Gastrocnemius medialis (tissue), 4 donors: ENCODE measurements around the gene C12orf56. TPM values are rescaled to one million over a fixed set of nuclear protein-coding genes. Genes with fewer than 3 reads are reported as not detected.

Experiments
- ATAC-seq, 2 donors: fragments of 150-250 bp; one replicate each; pipeline ENCODE4 v1.9.1; 2016
- DNase-seq, 2 donors: peaks; one replicate each; pipeline ENCODE4 v3.0.0-alpha.2; 2019
- H3K27ac ChIP-seq, 4 donors: fragments of 200-600 bp; sonication (generic); 1 replicate in 1 of 4; 2 replicates in 3 of 4; pipeline ENCODE4 v1.5.1; 2016 to 2018; ENCODE audit warnings: mild to moderate bottlenecking in 2 of 4, moderate library complexity in 1 of 4
- H3K27me3 ChIP-seq, 3 donors: fragments of 200-600 bp; sonication (generic) in 2 of 3; 1 replicate in 1 of 3; 2 replicates in 2 of 3; pipeline versions ENCODE4 v1.5.1 to v1.6.0; 2016 to 2019; ENCODE audit warnings: mild to moderate bottlenecking in 1 of 3, moderate library complexity in 1 of 3
- H3K36me3 ChIP-seq, 2 donors: fragments of 200-600 bp; sonication (generic) in 1 of 2; one replicate each; pipeline ENCODE4 v1.5.1; 2017 to 2018
- H3K4me1 ChIP-seq, 2 donors: fragments of 200-600 bp; sonication (generic) in 1 of 2; one replicate each; pipeline ENCODE4 v1.5.1; 2016 to 2017; ENCODE audit warnings: mild to moderate bottlenecking in 2 of 2
- H3K4me3 ChIP-seq, 4 donors: fragments of 200-600 bp; sonication (generic) in 3 of 4; 1 replicate in 1 of 4; 2 replicates in 3 of 4; pipeline ENCODE4 v1.5.1; 2016 to 2019; ENCODE audit warnings: mild to moderate bottlenecking in 2 of 4
- H3K9me3 ChIP-seq, 3 donors: fragments of 200-600 bp; sonication (generic) in 2 of 3; 1 replicate in 1 of 3; 2 replicates in 2 of 3; pipeline ENCODE4 v1.5.1; 2016 to 2019
- CTCF ChIP-seq, 5 experiments: fragments of 450-650 bp in 3 of 5; fragments of 200-600 bp in 2 of 5; sonication (generic) in 2 of 5; IDR thresholded peaks in 4 of 5; conservative IDR thresholded peaks in 1 of 5; 1 replicate in 4 of 5; 2 replicates in 1 of 5; pipeline ENCODE4 v1.5.1; 2016 to 2019; ENCODE audit warnings: antibody characterized with exemption in 5 of 5, mild to moderate bottlenecking in 3 of 5, moderate library complexity in 3 of 5
- POLR2A ChIP-seq, 2 donors: fragments of 450-650 bp; IDR thresholded peaks; one replicate each; pipeline ENCODE4 v1.6.1; 2017; ENCODE audit warnings: antibody characterized with exemption in 2 of 2, mild to moderate bottlenecking in 2 of 2, moderate library complexity in 2 of 2
- in situ Hi-C, 4 donors: fragments of 200-750 bp; cut with MboI; loops; one replicate each; pipeline versions ENCODE4 v1.15.0 to v1.8.0; 2017; ENCODE audit warnings: low sequenced_read_pairs in 4 of 4
- intact Hi-C: fragments of 100-400 bp; cut with DNase I; formaldehyde crosslinking; loops from one replicate; pipeline ENCODE4 v1.15.1; 2023; ENCODE audit warnings: low total_unique reads
- total RNA-seq, 4 donors: library from RNA; depleted of rRNA; stranded (reverse); fragments of >200 nt; gene quantifications; one replicate each; pipeline versions ENCODE4 v1.1.0 to v1.2.3, GENCODE V29; 2016

Gene C12orf56
- total RNA-seq, 4 donors from 2014 or later, result not detected

- Histone ChIP-seq H3K27ac (peak within 1 kb of the TSS; percentile 100), H3K4me1 (peaks cover 10 to 12% of the 10 kb centered on the region in 2 donors), H3K36me3 (no peaks in the 10 kb centered on the region), H3K4me3 (peak within 1 kb of the TSS; percentile 93 to 99 (median 98)), H3K9me3 (no peaks in the 10 kb centered on the region), H3K27me3 (no peaks in the 10 kb centered on the region)
- intact Hi-C loops (loop anchor here (1.0 to 5.0 kb wide), 5 partner anchors 49 to 627 kb away; partner anchors contain the start of genes GNS, KICS2, RXYLT1 and SRGAP1), in situ Hi-C loops (loop anchor here in 1 of 4 donors (5.0 kb wide), 1 partner anchor 182 kb away; the partner anchor contains the start of gene KICS2)
- TF ChIP-seq CTCF (IDR thresholded peaks at IDR 0.05 in 4 of 5, conservative IDR thresholded peaks at IDR 0.05 in 1 of 5), result peak in 1 of 5 experiments; percentile 22
- no peak for TF ChIP-seq POLR2A (IDR thresholded peaks at IDR 0.05)
- peak; percentile 88 to 93 for ATAC-seq
- peak; percentile 84 to 95 for DNase-seq
Measured at GRCh38 chr12:64403707-64404469, 13.3 kb upstream of the C12orf56 start, which contains the start of gene XPOT. Gene XPOT (plus strand): TSS chr12:64404392. CDS start chr12:64410036, 5,644 bp downstream.

- Histone ChIP-seq H3K4me1 (peaks cover 7 to 9% of the 10 kb centered on the region in 2 donors), H3K9me3 (no peaks in the 10 kb centered on the region), H3K36me3 (no peaks in the 10 kb centered on the region), H3K27ac (no peak overlapping the region), H3K4me3 (no peak overlapping the region), H3K27me3 (no peaks in the 10 kb centered on the region)
- in situ Hi-C loops, result loop anchor here in 1 of 4 donors (5.0 kb wide), 1 partner anchor 180 kb away; the partner anchor contains the start of gene KICS2
- intact Hi-C loops, result loop anchor here (5.0 kb wide), 2 partner anchors 560 to 625 kb away; partner anchors contain the start of genes RXYLT1 and SRGAP1
- DNase-seq, result no peak
- no peak for ATAC-seq
- TF ChIP-seq CTCF (IDR thresholded peaks at IDR 0.05 in 4 of 5, conservative IDR thresholded peaks at IDR 0.05 in 1 of 5) (no peak), POLR2A (IDR thresholded peaks at IDR 0.05) (no peak)
Measured at GRCh38 chr12:64402181-64402580, 11.6 kb upstream of the C12orf56 start.

- intact Hi-C loops, result loop anchor here (5.0 kb wide), 2 partner anchors 558 to 623 kb away; partner anchors contain the start of genes RXYLT1 and SRGAP1
Measured at GRCh38 chr12:64400041-64400440, 9.5 kb upstream of the C12orf56 start.

GRCh38 chr12:64395739-64396138 is 5.2 kb upstream of the C12orf56 start:
- TF ChIP-seq CTCF (IDR thresholded peaks at IDR 0.05 in 4 of 5, conservative IDR thresholded peaks at IDR 0.05 in 1 of 5) (no peak), POLR2A (IDR thresholded peaks at IDR 0.05) (no peak)
- Histone ChIP-seq H3K27ac (no peak overlapping the region), H3K4me1 (no peaks in the 10 kb centered on the region), H3K9me3 (no peaks in the 10 kb centered on the region), H3K4me3 (no peak overlapping the region), H3K27me3 (peaks cover 6 to 16% (median 9%) of the 10 kb centered on the region in 3 donors), H3K36me3 (no peaks in the 10 kb centered on the region)
- ATAC-seq (no peak), DNase-seq (no peak)
- intact Hi-C loops, result no loop called here
- in situ Hi-C loops, result loop anchor here in 1 of 4 donors (25.0 kb wide), 1 partner anchor 558 kb away; the partner anchor contains the start of gene SRGAP1

More at GRCh38 chr12:64400041-64400440, 9.5 kb upstream of the C12orf56 start:
- H3K4me1 ChIP-seq, result no peaks in the 10 kb centered on the region
- H3K9me3 ChIP-seq, result no peaks in the 10 kb centered on the region
- no peaks in the 10 kb centered on the region for H3K27me3 ChIP-seq
- TF ChIP-seq CTCF (IDR thresholded peaks at IDR 0.05 in 4 of 5, conservative IDR thresholded peaks at IDR 0.05 in 1 of 5), result no peak
- TF ChIP-seq POLR2A (IDR thresholded peaks at IDR 0.05), result no peak
- DNase-seq, result no peak
- no peak overlapping the region for H3K4me3 ChIP-seq
- no peaks in the 10 kb centered on the region for H3K36me3 ChIP-seq
- ATAC-seq, result no peak
- H3K27ac ChIP-seq, result no peak overlapping the region
- in situ Hi-C loops, result loop anchor here in 1 of 4 donors (5.0 kb wide), 1 partner anchor 178 kb away; the partner anchor contains the start of gene KICS2
